Epithelial cell of esophagus (primary cell): ENCODE data around the gene TIMM10.

Source experiments
- DNase-seq: peaks from one replicate; pipeline ENCODE4 v3.0.0; 2010; ENCODE audit warnings: low read depth
- H3K4me3 ChIP-seq: 2 replicates; pipeline ENCODE4 v1.5.1; 2011; ENCODE audit warnings: mild to moderate bottlenecking, low read length, control low read depth
- CTCF ChIP-seq: IDR thresholded peaks from 2 replicates; pipeline ENCODE4 v1.5.1; 2011; ENCODE audit warnings: low read depth, mild to moderate bottlenecking, low read length, control low read depth, inconsistent platforms; ENCODE audit not compliant: insufficient read depth; ENCODE audit errors: missing control alignments

The TIMM10 gene

GRCh38 chr11:57484141-57484710, 46.3 kb downstream of the TIMM10 start:
- TF ChIP-seq CTCF = no peak
- no peak for DNase-seq
- no peak overlapping the region for H3K4me3 ChIP-seq

- H3K4me3 ChIP-seq = no peak overlapping the region
- DNase-seq = no peak
- no peak for TF ChIP-seq CTCF
Observed at GRCh38 chr11:57483562-57483918, 47.0 kb downstream of the TIMM10 start.

- peak overlapping the region; percentile 42 for H3K4me3 ChIP-seq
- TF ChIP-seq CTCF = peak; percentile 40
- peak; percentile 36 for DNase-seq
Observed at GRCh38 chr11:57482782-57483561, 47.6 kb downstream of the TIMM10 start.

- no peak for DNase-seq
- peak overlapping the region; percentile 42 for H3K4me3 ChIP-seq
- TF ChIP-seq CTCF = no peak
Observed at GRCh38 chr11:57481915-57482781, 48.4 kb downstream of the TIMM10 start.

GRCh38 chr11:57481315-57481714, 49.2 kb downstream of the TIMM10 start:
- no peak for DNase-seq
- TF ChIP-seq CTCF = no peak
- no peak overlapping the region for H3K4me3 ChIP-seq

- DNase-seq = peak; percentile 63
- H3K4me3 ChIP-seq = no peak overlapping the region
- TF ChIP-seq CTCF = peak; percentile 81
Observed at GRCh38 chr11:57480409-57481137, 50.0 kb downstream of the TIMM10 start.
